OCI-LY3 (cell line): ENCODE measurements around the gene BBOX1.

Experiments used
- EZH2phosphoT487 ChIP-seq: fragments of 200-600 bp; shearing (Covaris generic); IDR thresholded peaks from 2 replicates; pipeline ENCODE4 v1.6.1; 2018; ENCODE audit warnings: antibody characterized with exemption, mixed run types, low read depth
- TF ChIP-seq, protein P1 (sequence below): fragments of 200-600, 300-600 bp; sonication (generic); IDR thresholded peaks from 2 replicates; pipeline ENCODE4 v1.5.1; 2014; ENCODE audit warnings: antibody characterized with exemption, low read length, low read depth

DNA sequence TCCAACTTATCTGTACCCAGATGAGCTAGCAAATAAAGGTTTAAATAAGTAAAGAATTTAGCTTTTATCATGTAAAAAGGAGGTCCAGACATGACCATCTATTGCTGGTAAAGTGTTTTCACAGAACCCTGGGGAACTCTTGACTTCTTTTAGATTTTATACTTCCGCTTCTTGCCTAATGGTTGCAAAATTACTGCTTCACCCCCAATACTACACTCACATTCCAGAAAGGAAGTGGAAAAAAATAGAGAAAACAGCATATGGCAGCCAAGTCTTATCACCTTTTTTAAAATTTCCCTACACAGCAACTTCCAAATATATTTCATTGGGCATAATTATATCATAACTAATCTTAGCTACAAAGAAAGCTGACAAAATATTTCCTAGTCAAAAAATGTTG is 12.1 kb downstream of the BBOX1 start:
- TF ChIP-seq, protein P1, sequence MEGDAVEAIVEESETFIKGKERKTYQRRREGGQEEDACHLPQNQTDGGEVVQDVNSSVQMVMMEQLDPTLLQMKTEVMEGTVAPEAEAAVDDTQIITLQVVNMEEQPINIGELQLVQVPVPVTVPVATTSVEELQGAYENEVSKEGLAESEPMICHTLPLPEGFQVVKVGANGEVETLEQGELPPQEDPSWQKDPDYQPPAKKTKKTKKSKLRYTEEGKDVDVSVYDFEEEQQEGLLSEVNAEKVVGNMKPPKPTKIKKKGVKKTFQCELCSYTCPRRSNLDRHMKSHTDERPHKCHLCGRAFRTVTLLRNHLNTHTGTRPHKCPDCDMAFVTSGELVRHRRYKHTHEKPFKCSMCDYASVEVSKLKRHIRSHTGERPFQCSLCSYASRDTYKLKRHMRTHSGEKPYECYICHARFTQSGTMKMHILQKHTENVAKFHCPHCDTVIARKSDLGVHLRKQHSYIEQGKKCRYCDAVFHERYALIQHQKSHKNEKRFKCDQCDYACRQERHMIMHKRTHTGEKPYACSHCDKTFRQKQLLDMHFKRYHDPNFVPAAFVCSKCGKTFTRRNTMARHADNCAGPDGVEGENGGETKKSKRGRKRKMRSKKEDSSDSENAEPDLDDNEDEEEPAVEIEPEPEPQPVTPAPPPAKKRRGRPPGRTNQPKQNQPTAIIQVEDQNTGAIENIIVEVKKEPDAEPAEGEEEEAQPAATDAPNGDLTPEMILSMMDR, result no peak
- TF ChIP-seq EZH2phosphoT487, result no peak
